H9 (cell line): ENCODE measurements around the gene PLA2G4C. TPM values are rescaled to one million over a fixed set of nuclear protein-coding genes. Genes with fewer than 3 reads are reported as not detected.

Source experiments
- DNase-seq: peaks from one replicate; pipeline ENCODE4 v3.0.0-alpha.2; 2017
- H2AFZ ChIP-seq: one replicate; pipeline ENCODE4 v1.6.1; 2013; ENCODE audit warnings: mild to moderate bottlenecking, low read length, control low read depth, moderate library complexity
- H2AK5ac ChIP-seq: 2 replicates; pipeline ENCODE4 v1.6.1; 2013; ENCODE audit warnings: low read length, control low read depth, mixed read lengths; ENCODE audit not compliant: insufficient read length
- H2BK120ac ChIP-seq: one replicate; pipeline ENCODE4 v1.6.1; 2013; ENCODE audit warnings: low read depth, mild to moderate bottlenecking, low read length, control low read depth, inconsistent platforms; ENCODE audit not compliant: poor library complexity, severe bottlenecking
- H2BK12ac ChIP-seq: 2 replicates; pipeline ENCODE4 v1.6.1; 2013; ENCODE audit warnings: low read length, control low read depth, mixed read lengths, low read depth; ENCODE audit not compliant: insufficient read length
- H2BK15ac ChIP-seq: 2 replicates; pipeline ENCODE4 v1.6.1; 2013; ENCODE audit warnings: low read depth, low read length, control low read depth
- H2BK20ac ChIP-seq: one replicate; pipeline ENCODE4 v1.6.1; 2013; ENCODE audit warnings: low read depth, mild to moderate bottlenecking, low read length, control low read depth, inconsistent platforms; ENCODE audit not compliant: poor library complexity, severe bottlenecking
- H2BK5ac ChIP-seq: 2 replicates; pipeline ENCODE4 v1.6.1; 2013; ENCODE audit warnings: low read length, control low read depth, mixed read lengths; ENCODE audit not compliant: insufficient read length
- H3K14ac ChIP-seq: 2 replicates; pipeline ENCODE4 v1.6.1; 2013; ENCODE audit warnings: low read length, control low read depth; ENCODE audit not compliant: insufficient read depth
- H3K18ac ChIP-seq: 2 replicates; pipeline ENCODE4 v1.6.1; 2013; ENCODE audit warnings: low read depth, mild to moderate bottlenecking, mixed read lengths, low read length, control low read depth; ENCODE audit not compliant: insufficient read length
- H3K23ac ChIP-seq: 2 replicates; pipeline ENCODE4 v1.6.1; 2013; ENCODE audit warnings: low read length, control low read depth, mixed read lengths, low read depth; ENCODE audit not compliant: insufficient read length
- H3K23me2 ChIP-seq: 2 replicates; pipeline ENCODE4 v1.6.1; 2013; ENCODE audit warnings: low read depth, mild to moderate bottlenecking, mixed read lengths, low read length, control low read depth; ENCODE audit not compliant: insufficient read length, poor library complexity, severe bottlenecking
- H3K27ac ChIP-seq: 2 replicates; pipeline ENCODE4 v1.5.1; 2013; ENCODE audit warnings: low read length, control low read depth, mixed read lengths, low read depth; ENCODE audit not compliant: insufficient read length
- H3K27me3 ChIP-seq: 2 replicates; pipeline ENCODE4 v1.6.1; 2013; ENCODE audit warnings: low read length, control low read depth, inconsistent platforms; ENCODE audit not compliant: insufficient read depth
- H3K4ac ChIP-seq: 2 replicates; pipeline ENCODE4 v1.6.1; 2013; ENCODE audit warnings: low read depth, mild to moderate bottlenecking, control low read depth, inconsistent platforms, low read length, moderate library complexity
- H3K4me1 ChIP-seq: 2 replicates; pipeline ENCODE4 v1.6.1; 2013; ENCODE audit warnings: low read length, control low read depth, inconsistent platforms; ENCODE audit not compliant: insufficient read depth
- H3K4me2 ChIP-seq: 2 replicates; pipeline ENCODE4 v1.6.1; 2013; ENCODE audit warnings: low read length, control low read depth, mixed read lengths; ENCODE audit not compliant: insufficient read length, insufficient read depth
- H3K56ac ChIP-seq: 2 replicates; pipeline ENCODE4 v1.6.1; 2013; ENCODE audit warnings: low read depth, mild to moderate bottlenecking, mixed read lengths, low read length, control low read depth; ENCODE audit not compliant: insufficient read length
- H3K79me1 ChIP-seq: 2 replicates; pipeline ENCODE4 v1.6.1; 2013; ENCODE audit warnings: low read depth, mild to moderate bottlenecking, moderate library complexity, low read length, control low read depth, inconsistent platforms; ENCODE audit not compliant: insufficient read depth, poor library complexity, severe bottlenecking
- H3K79me2 ChIP-seq: 2 replicates; pipeline ENCODE4 v1.6.1; 2013; ENCODE audit warnings: low read length, control low read depth, inconsistent platforms; ENCODE audit not compliant: insufficient read depth
- H3K9ac ChIP-seq: 2 replicates; pipeline ENCODE4 v1.6.1; 2013; ENCODE audit warnings: low read length, control low read depth, mixed read lengths; ENCODE audit not compliant: insufficient read length; ENCODE audit errors: extremely low read depth
- H3K9me3 ChIP-seq: one replicate; pipeline ENCODE4 v1.6.1; 2013; ENCODE audit warnings: low read depth, low read length, inconsistent platforms; ENCODE audit not compliant: control insufficient read depth
- H3T11ph ChIP-seq: one replicate; pipeline ENCODE4 v1.6.1; 2013; ENCODE audit warnings: mild to moderate bottlenecking, low read length, control low read depth, inconsistent platforms
- H4K20me1 ChIP-seq: one replicate; pipeline ENCODE4 v1.6.1; 2013; ENCODE audit not compliant: control insufficient read depth, insufficient read length, insufficient read depth
- H4K5ac ChIP-seq: 2 replicates; pipeline ENCODE4 v1.6.1; 2013; ENCODE audit warnings: low read depth, mild to moderate bottlenecking, mixed read lengths, low read length, control low read depth; ENCODE audit not compliant: insufficient read length
- H4K8ac ChIP-seq: replicated peaks from 2 replicates; pipeline ENCODE4 v1.6.1; 2013; ENCODE audit warnings: low read length, control low read depth, mixed read lengths, low read depth; ENCODE audit not compliant: insufficient read length
- H4K91ac ChIP-seq: 2 replicates; pipeline ENCODE4 v1.6.1; 2013; ENCODE audit warnings: low read depth, mild to moderate bottlenecking, moderate library complexity, mixed read lengths, low read length, control low read depth; ENCODE audit not compliant: insufficient read length
- H3K27ac Mint-ChIP-seq, 3 experiments: 2 replicates in 2 of 3; 3 replicates in 1 of 3; pipeline ENCODE4 v1.8.0; 2020 to 2021; ENCODE audit warnings: mixed read lengths in 3 of 3, mild to moderate bottlenecking in 1 of 3, moderate library complexity in 1 of 3
- H3K27me3 Mint-ChIP-seq: 2 replicates; pipeline ENCODE4 v1.8.0; 2021; ENCODE audit warnings: low read depth, mild to moderate bottlenecking, moderate library complexity, mixed read lengths
- H3K36me3 Mint-ChIP-seq, 3 experiments: 2 replicates in 2 of 3; 3 replicates in 1 of 3; pipeline ENCODE4 v1.8.0; 2020 to 2021; ENCODE audit warnings: low read depth in 3 of 3, mixed read lengths in 3 of 3; ENCODE audit not compliant: insufficient read depth in 1 of 3
- H3K4me1 Mint-ChIP-seq, 2 experiments: 2 replicates each; pipeline ENCODE4 v1.8.0; 2020; ENCODE audit warnings: mixed read lengths in 2 of 2
- H3K4me3 Mint-ChIP-seq, 2 experiments: 2 replicates in 1 of 2; 3 replicates in 1 of 2; pipeline ENCODE4 v1.8.0; 2020 to 2021; ENCODE audit warnings: mild to moderate bottlenecking in 2 of 2, mixed read lengths in 2 of 2, moderate library complexity in 1 of 2
- H3K9me3 Mint-ChIP-seq, 2 experiments: 2 replicates in 1 of 2; 3 replicates in 1 of 2; pipeline ENCODE4 v1.8.0; 2020; ENCODE audit warnings: mild to moderate bottlenecking in 2 of 2, mixed read lengths in 2 of 2, moderate library complexity in 1 of 2
- whole genome bisulfite sequencing: extraction: QIAGEN DNeasy Blood & Tissue Kit; methylation state at CpG from one replicate; pipeline ENCODE4 v1.1.7; 2013; ENCODE audit warnings: missing lambda C conversion rate, low lambda C conversion rate, mixed read lengths; ENCODE audit not compliant: insufficient read length; ENCODE audit errors: extremely low coverage; 5-methylcytosine and 5-hydroxymethylcytosine counted together
- total RNA-seq: library from RNA; stranded (reverse); gene quantifications from 2 replicates; pipeline ENCODE4 v1.2.1, GENCODE V29; 2021
- TF ChIP-seq, protein P1 (sequence below): fragments of 200-600 bp; sonication (generic); conservative IDR thresholded peaks from 3 replicates; pipeline ENCODE4 v1.8.0; 2021; ENCODE audit warnings: antibody characterized with exemption, mild to moderate bottlenecking

Gene PLA2G4C
- total RNA-seq, 1 experiment from 2014 or later: 7.0 TPM

DNA sequence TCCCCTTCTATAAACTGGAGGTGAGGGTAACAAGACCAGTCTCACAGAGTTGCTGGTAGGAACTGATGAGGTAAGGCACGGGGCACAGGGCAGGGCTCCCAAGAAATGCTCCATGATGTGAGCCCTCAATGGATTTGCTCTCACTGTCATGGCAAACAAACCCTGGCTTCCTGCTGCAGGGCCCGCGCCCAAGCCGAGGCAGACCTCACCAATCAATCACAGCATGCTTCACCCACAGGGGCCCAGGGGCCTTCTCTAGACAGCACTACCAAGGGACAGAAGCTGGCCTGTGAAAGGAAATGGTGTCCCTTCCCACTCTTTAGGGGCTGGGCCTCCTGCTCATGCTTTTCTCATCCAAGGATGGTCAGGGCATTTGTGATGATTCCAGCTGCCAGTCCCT lies 25.9 kb upstream of the PLA2G4C start:
- Mint-ChIP-seq H3K36me3 (peaks cover 27 to 65% (median 59%) of the 10 kb centered on the region in 3 experiments; a peak in 6 of 7 replicates), H3K27ac (peak overlapping the region in 1 of 3 experiments; percentile 24; a peak in 1 of 7 replicates), H3K4me1 (no peaks in the 10 kb centered on the region), H3K27me3 (no peaks in the 10 kb centered on the region; the same call in 1 of the 2 replicates), H3K9me3 (no peaks in the 10 kb centered on the region), H3K4me3 (no peak overlapping the region)
- Histone ChIP-seq H3K4me1 (no peaks in the 10 kb centered on the region), H3K9me3 (no peaks in the 10 kb centered on the region), H2AFZ (no peak overlapping the region), H2BK12ac (no peak overlapping the region), H4K20me1 (no peaks in the 10 kb centered on the region), H3K23ac (no peak overlapping the region), H3K4ac (no peak overlapping the region), H3K9ac (no peak overlapping the region), H2BK20ac (no peak overlapping the region), H3T11ph (no peak overlapping the region), H4K5ac (no peak overlapping the region), H2BK5ac (no peak overlapping the region), H3K27ac (no peak overlapping the region), H3K27me3 (no peaks in the 10 kb centered on the region), H2BK15ac (no peak overlapping the region), H3K56ac (no peak overlapping the region), H2AK5ac (no peak overlapping the region), H3K23me2 (no peaks in the 10 kb centered on the region), H3K4me2 (no peak overlapping the region), H3K79me1 (no peaks in the 10 kb centered on the region), H3K14ac (no peak overlapping the region), H3K79me2 (no peaks in the 10 kb centered on the region), H2BK120ac (no peak overlapping the region), H4K91ac (no peak overlapping the region), H3K18ac (no peak overlapping the region), H4K8ac (no peak overlapping the region)
- WGBS: no CpG with 5 or more reads among the region's 4 CpGs
- DNase-seq: no peak
- TF ChIP-seq, protein P1, sequence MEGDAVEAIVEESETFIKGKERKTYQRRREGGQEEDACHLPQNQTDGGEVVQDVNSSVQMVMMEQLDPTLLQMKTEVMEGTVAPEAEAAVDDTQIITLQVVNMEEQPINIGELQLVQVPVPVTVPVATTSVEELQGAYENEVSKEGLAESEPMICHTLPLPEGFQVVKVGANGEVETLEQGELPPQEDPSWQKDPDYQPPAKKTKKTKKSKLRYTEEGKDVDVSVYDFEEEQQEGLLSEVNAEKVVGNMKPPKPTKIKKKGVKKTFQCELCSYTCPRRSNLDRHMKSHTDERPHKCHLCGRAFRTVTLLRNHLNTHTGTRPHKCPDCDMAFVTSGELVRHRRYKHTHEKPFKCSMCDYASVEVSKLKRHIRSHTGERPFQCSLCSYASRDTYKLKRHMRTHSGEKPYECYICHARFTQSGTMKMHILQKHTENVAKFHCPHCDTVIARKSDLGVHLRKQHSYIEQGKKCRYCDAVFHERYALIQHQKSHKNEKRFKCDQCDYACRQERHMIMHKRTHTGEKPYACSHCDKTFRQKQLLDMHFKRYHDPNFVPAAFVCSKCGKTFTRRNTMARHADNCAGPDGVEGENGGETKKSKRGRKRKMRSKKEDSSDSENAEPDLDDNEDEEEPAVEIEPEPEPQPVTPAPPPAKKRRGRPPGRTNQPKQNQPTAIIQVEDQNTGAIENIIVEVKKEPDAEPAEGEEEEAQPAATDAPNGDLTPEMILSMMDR: no peak
